ENCODE results near the gene CLCNKA. TPM values are rescaled to one million over a fixed set of nuclear protein-coding genes. Genes with fewer than 3 reads are reported as not detected.

Gene CLCNKA
- total RNA-seq (2022; extraction: Qiagen RNA extraction), result 0.03 to 0.09 TPM (median 0.06 TPM) in 5 replicates

GRCh38 chr1:16021681-16022080, at the start of gene CLCNKA:
Gene CLCNKA, plus strand, starts transcription at chr1:16022036. Its CDS starts 584 bp downstream, at chr1:16022620.

DNA sequence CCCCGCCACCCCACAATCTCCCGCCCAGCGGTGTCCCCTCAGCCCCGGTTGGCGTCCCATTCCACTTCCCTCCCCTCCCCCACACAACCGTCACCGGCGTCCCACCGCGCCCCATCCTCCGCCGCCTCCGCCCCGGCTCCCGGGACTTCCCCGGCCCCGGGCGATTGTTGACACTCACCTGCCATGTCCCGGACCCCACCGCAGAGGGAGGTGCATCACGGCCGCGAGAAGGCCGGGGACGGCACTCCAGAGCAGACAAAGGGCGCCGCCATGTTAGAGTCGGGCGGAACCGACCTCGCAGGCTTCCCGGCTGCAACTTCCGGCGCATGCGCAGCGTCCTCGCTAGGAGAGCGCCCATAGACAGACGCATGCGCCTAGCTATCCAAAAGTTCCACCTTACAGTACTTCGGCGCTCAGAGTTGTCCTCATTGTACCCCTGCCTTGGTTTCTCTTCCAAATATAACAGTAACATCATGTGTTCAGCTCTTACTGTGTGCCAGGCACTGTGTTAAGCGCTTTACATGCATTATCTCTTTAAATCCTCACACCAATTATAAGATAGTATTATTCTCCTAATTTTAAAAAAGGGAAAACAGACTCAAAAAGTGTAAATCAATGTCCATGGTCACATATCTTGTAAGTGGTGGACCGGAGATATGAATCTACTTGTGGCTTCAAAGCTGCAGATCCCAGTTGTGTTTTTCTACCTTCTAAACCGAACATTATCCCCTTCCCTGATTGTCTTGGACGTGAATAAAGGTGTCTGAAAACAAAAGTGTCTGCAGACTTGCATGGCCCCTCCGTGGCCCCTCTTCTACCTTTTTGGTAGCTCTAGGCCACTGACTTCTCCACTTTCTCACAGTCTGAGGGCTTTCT, 45.8 kb upstream of the CLCNKA start, which contains the start of gene ZBTB17:
Gene ZBTB17 (minus strand): TSS at position 297 of the 876 bp plus-strand sequence. CDS start 27,606 bp downstream, outside the sequence.

DNA sequence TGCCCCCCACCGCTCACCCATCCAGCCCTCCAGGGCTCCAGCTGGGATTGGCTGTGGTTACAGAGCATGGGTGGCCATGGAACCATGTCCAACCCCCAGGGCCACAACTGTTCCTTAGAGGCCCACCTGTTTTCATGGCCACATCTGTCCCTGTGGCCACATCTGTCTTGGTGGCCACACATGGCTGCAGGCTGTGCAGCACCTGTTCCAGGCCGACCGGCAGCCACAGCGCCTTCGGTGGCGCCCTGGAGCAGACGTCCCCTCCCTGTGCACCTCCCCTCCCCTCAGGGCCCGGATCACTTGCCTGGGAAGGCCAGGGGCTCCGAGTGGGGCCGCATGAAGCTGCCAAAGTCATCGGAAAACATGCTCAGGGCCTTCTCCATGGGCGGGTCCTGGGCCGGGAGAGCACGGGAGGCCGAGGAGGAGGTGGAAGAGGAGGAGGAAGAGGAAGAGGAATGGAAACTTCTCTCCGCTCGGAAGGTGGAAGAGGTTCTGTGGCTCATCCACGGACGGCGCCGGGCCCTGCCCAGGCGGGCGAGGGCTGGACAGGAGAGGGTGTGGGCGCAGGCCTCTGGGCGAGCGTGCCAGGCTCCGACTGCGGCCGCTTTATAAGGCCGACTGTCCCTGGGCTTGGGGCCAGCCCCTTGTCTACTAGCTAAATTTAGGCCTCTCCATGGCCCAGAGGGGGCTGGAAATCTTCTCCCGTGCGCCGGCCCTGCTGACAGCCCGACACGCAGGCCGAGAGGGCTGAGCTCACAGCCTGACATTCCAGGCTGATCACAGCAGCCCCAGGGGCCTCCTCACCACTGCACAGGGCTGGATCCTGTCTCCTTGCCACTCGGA, 4.2 kb upstream of the CLCNKA start, which contains the start of gene HSPB7:
Gene HSPB7 (minus strand): TSS at position 583 of the 843 bp plus-strand sequence. CDS start 80 bp downstream, at position 503.

DNA sequence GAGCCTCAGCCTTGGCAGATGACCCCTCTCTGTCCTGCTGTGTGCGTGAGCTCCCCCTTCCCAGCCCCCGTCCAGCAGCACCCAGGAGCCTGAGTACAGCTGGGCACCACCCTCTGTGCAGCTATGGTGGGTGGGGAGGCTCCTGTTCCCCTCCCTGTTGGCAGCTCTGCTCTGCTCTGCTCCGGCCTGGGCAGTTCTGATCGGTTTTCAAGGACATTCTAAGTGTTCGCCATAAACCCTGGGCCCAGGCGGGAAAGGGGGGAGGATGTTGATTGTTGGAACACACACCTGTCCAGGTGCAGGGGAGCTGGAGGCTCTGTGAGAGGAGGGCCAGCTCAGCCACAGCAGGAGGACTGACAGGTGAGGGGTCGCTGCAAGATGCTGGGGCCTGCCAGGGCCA, 21.7 kb downstream of the CLCNKA start, which contains the start of gene CLCNKB:
Gene CLCNKB (plus strand): TSS at position 262 of the 400 bp plus-strand sequence. CDS start 711 bp downstream, outside the sequence.

DNA sequence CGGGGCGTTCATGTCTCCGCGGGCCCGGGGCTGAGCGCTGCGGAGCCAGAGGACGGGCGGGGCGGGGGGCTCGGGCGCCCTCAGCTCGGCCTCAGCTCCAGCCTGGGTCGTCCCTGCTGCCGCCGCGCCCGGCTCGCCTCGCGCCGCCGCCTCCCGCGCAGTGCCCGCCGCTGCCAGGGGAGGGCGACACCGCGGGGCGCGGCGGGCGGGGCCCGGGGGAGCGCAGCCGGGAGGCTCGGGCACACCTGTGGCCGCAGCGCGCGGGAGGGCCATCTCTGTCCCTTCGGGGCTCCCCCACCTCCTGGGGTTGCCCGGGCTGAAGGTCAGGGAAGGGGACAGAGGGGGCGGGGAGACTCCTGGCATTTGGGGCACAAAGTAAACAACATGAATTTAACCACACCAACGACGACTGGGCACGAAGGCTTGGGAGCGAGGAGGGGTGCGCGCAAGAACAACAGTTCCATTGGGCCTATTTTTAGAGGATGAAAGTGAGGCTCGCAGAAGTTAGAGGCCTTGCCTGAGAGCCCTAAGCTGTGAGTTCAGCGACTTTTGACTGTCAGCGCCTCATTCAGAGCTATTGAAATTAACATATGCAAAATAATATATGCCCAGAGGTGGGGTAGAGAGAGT, 51.8 kb downstream of the CLCNKA start, which contains the start of gene FAM131C:
Gene FAM131C (minus strand): TSS at position 162 of the 630 bp plus-strand sequence. CDS start 209 bp downstream, outside the sequence.

Other genes starting within 250 kb of the CLCNKA start
- gene UQCRHL, start 214.4 kb upstream of the CLCNKA start, total RNA-seq (2022; extraction: Qiagen RNA extraction), result 5.5 to 7.6 TPM (median 6.6 TPM) in 5 replicates
- 33.9 to 39.3 TPM (median 36.0 TPM) in 5 replicates for gene SPEN, start 174.3 kb upstream of the CLCNKA start, total RNA-seq (2022; extraction: Qiagen RNA extraction)
- gene ZBTB17, start 45.9 kb upstream of the CLCNKA start, total RNA-seq (2022; extraction: Qiagen RNA extraction), result 9.3 to 13.9 TPM (median 12.8 TPM) in 5 replicates
- 0.02 to 0.03 TPM in 2 of 5 replicates, not detected in the others for gene SRARP, start 17.8 kb upstream of the CLCNKA start, total RNA-seq (2022; extraction: Qiagen RNA extraction)
- gene HSPB7, start 4.0 kb upstream of the CLCNKA start, total RNA-seq (2022; extraction: Qiagen RNA extraction), result 0.07 to 0.11 TPM (median 0.10 TPM) in 3 of 5 replicates, not detected in the others
- gene CLCNKB, start 21.7 kb downstream of the CLCNKA start, total RNA-seq (2022; extraction: Qiagen RNA extraction), result 0.07 to 0.13 TPM (median 0.10 TPM) in 4 of 5 replicates, not detected in the other
- 13.5 to 21.3 TPM (median 19.9 TPM) in 5 replicates for gene FAM131C, start 51.6 kb downstream of the CLCNKA start, total RNA-seq (2022; extraction: Qiagen RNA extraction)
- 98.2 to 125 TPM (median 118 TPM) in 5 replicates for gene EPHA2, start 134.0 kb downstream of the CLCNKA start, total RNA-seq (2022; extraction: Qiagen RNA extraction)
- 5.1 to 6.6 TPM (median 5.7 TPM) in 5 replicates for gene ARHGEF19, start 190.6 kb downstream of the CLCNKA start, total RNA-seq (2022; extraction: Qiagen RNA extraction)
- gene CPLANE2, start 215.1 kb downstream of the CLCNKA start, total RNA-seq (2022; extraction: Qiagen RNA extraction), result 3.2 to 4.8 TPM (median 3.4 TPM) in 5 replicates